GM21390 (cell line): ENCODE measurements around the gene MED13.
A peak's percentile ranks its signal among the peaks of the same experiment; 100 is the strongest.
"Not testable (repeated sequence)": the region's sequence is repeated elsewhere in the genome, so short reads cannot be mapped to it uniquely, and the experiment has no call there.

Experiments
- ATAC-seq: cut with Tn5 transposase; IDR thresholded peaks from one replicate; pipeline ENCODE4 v1.9.1; 2021; ENCODE audit not compliant: unreplicated experiment

The MED13 gene

GRCh38 chr17:61997664-61998063 lies 67.4 kb downstream of the MED13 start:
- no peak for ATAC-seq

GRCh38 chr17:61996916-61997605 lies 68.0 kb downstream of the MED13 start:
- ATAC-seq = no peak

- no peak for ATAC-seq
Measured at GRCh38 chr17:61989509-61989908, 75.6 kb downstream of the MED13 start.

GRCh38 chr17:61986898-61987297 lies 78.2 kb downstream of the MED13 start:
- ATAC-seq = no peak

- ATAC-seq = no peak
Measured at GRCh38 chr17:61984821-61985220, 80.3 kb downstream of the MED13 start.

GRCh38 chr17:61981323-61981722 lies 83.8 kb downstream of the MED13 start:
- no peak for ATAC-seq

- ATAC-seq = no peak
Measured at GRCh38 chr17:61980535-61980934, 84.5 kb downstream of the MED13 start.

- no peak for ATAC-seq
Measured at GRCh38 chr17:61974115-61974514, 91.0 kb downstream of the MED13 start.

GRCh38 chr17:61972311-61972710 lies 92.8 kb downstream of the MED13 start:
- no peak for ATAC-seq

GRCh38 chr17:61970030-61970429 lies 95.0 kb downstream of the MED13 start:
- ATAC-seq = no peak

- no peak for ATAC-seq
Measured at GRCh38 chr17:61968757-61969156, 96.3 kb downstream of the MED13 start.

- ATAC-seq = no peak
Measured at GRCh38 chr17:61967729-61968128, 97.3 kb downstream of the MED13 start.

- no peak for ATAC-seq
Measured at GRCh38 chr17:61966191-61966590, 98.9 kb downstream of the MED13 start.

- no peak for ATAC-seq
Measured at GRCh38 chr17:61955619-61956018, 109.5 kb downstream of the MED13 start.

- ATAC-seq = no peak
Measured at GRCh38 chr17:61947367-61948078, 117.6 kb downstream of the MED13 start.

- ATAC-seq = no peak
Measured at GRCh38 chr17:61946359-61946758, 118.7 kb downstream of the MED13 start.

GRCh38 chr17:61943117-61943516 lies 122.0 kb downstream of the MED13 start:
- ATAC-seq = no peak

- no peak for ATAC-seq
Measured at GRCh38 chr17:61942085-61942484, 123.0 kb downstream of the MED13 start.

GRCh38 chr17:61928101-61928436 lies 137.0 kb downstream of the MED13 start:
- peak; percentile 14 for ATAC-seq

GRCh38 chr17:61927208-61928100 lies 137.6 kb downstream of the MED13 start, which contains the start of gene INTS2:
Gene INTS2, minus strand, starts transcription at chr17:61927982. Its CDS starts 1,338 bp downstream, at chr17:61926644.
- peak; percentile 69 for ATAC-seq

GRCh38 chr17:61926826-61927207 lies 138.3 kb downstream of the MED13 start:
- ATAC-seq = no peak

GRCh38 chr17:61915162-61915561 lies 149.9 kb downstream of the MED13 start:
- ATAC-seq = not testable (repeated sequence)
